ENCODE measurements around the gene TNFAIP6. TPM values are rescaled to one million over a fixed set of nuclear protein-coding genes. Genes with fewer than 3 reads are reported as not detected.

The TNFAIP6 gene
- polyA plus RNA-seq, 1 donor = 9.0 TPM

DNA sequence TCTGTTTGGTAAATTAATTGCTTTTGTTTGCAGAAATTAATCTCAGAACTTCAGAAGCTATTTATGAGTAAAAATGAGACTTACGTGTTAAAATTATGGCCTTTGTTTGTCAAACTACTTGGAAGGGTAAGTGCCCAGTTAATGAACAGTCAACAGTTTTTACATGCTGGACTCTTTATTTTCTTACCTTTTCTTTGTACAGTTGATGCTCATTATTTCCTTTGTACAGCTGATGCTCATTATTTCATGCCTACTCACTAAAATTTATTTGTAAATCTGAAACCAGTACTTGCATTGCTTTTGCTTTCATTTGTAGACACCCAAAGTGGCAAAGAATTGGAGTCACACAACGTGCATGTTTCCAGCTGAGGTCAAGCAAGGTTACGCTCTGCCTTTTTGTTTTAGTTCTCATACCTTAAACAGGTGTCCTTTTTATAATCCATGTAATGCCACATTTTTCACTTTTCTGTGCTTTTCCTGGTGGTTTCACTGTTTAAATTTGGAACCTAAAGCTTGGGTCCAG lies 65.6 kb downstream of the TNFAIP6 start:
- DNase-seq = no peak

DNA sequence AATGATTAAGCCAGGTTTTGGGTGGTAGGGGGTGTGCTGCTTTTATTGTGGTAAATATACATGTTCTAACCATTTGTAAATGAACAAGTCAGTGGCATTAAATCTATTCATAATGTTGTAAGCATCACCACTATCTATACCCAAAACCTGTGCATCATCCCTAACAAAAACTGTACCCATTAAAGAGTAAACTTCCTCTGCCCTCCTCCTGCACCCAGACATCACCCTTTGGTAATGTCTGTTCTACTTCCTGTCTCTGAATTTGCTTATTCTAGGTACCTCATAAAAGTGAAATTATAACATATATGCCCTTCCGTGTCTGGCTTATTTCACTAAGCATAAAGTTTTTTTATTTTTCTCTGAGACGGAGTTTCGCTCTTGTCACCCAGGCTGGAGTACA lies 66.4 kb downstream of the TNFAIP6 start:
- DNase-seq = no peak

Other genes starting within 250 kb of the TNFAIP6 start
- gene RBM43, start 95.7 kb upstream of the TNFAIP6 start, polyA plus RNA-seq (ENCODE audit: insufficient read length) = 10.7 TPM
- gene NMI, start 67.9 kb upstream of the TNFAIP6 start, polyA plus RNA-seq (ENCODE audit: insufficient read length) = 6.2 TPM
- gene RIF1, start 52.3 kb downstream of the TNFAIP6 start, polyA plus RNA-seq (ENCODE audit: insufficient read length) = 89.3 TPM